Activated CD8-positive, alpha-beta memory T cell treated with anti-CD3 and anti-CD28 coated beads, Interleukin-2, amount 50 U/mL, for 48 hours (primary cell): Measurements from ENCODE around the gene SLC35G2.
"Not testable (repeated sequence)": the region's sequence is repeated elsewhere in the genome, so short reads cannot be mapped to it uniquely, and the experiment has no call there.

Source experiments
- DNase-seq: peaks from one replicate; pipeline ENCODE4 v3.0.0-alpha.2; 2020

Gene SLC35G2

GRCh38 chr3:136818769-136819391 is at the start of gene SLC35G2:
SLC35G2 (plus strand) TSS chr3:136819126; CDS start chr3:136854461, 35,335 bp downstream.
- DNase-seq = peak; percentile 72

GRCh38 chr3:136772709-136773108 is 46.2 kb upstream of the SLC35G2 start:
- DNase-seq = no peak

- no peak for DNase-seq
Observed at GRCh38 chr3:136778865-136779264, 40.1 kb upstream of the SLC35G2 start.

- no peak for DNase-seq
Observed at GRCh38 chr3:136780741-136781140, 38.2 kb upstream of the SLC35G2 start.

- no peak for DNase-seq
Observed at GRCh38 chr3:136783708-136784191, 35.2 kb upstream of the SLC35G2 start.

- no peak for DNase-seq
Observed at GRCh38 chr3:136787349-136787748, 31.6 kb upstream of the SLC35G2 start.

- DNase-seq = no peak
Observed at GRCh38 chr3:136788154-136788553, 30.8 kb upstream of the SLC35G2 start.

- DNase-seq = no peak
Observed at GRCh38 chr3:136789976-136790375, 28.9 kb upstream of the SLC35G2 start.

GRCh38 chr3:136790786-136791185 is 28.1 kb upstream of the SLC35G2 start:
- no peak for DNase-seq

- no peak for DNase-seq
Observed at GRCh38 chr3:136792556-136793330, 26.2 kb upstream of the SLC35G2 start.

GRCh38 chr3:136801146-136801545 is 17.8 kb upstream of the SLC35G2 start:
- DNase-seq = not testable (repeated sequence)

- no peak for DNase-seq
Observed at GRCh38 chr3:136802481-136802996, 16.4 kb upstream of the SLC35G2 start.

- DNase-seq = no peak
Observed at GRCh38 chr3:136804141-136804540, 14.8 kb upstream of the SLC35G2 start.

GRCh38 chr3:136804813-136805212 is 14.1 kb upstream of the SLC35G2 start:
- DNase-seq = no peak

GRCh38 chr3:136805795-136806194 is 13.1 kb upstream of the SLC35G2 start:
- no peak for DNase-seq

- no peak for DNase-seq
Observed at GRCh38 chr3:136811701-136812100, 7.2 kb upstream of the SLC35G2 start.

GRCh38 chr3:136817448-136817847 is 1.5 kb upstream of the SLC35G2 start:
- DNase-seq = no peak

GRCh38 chr3:136818191-136818768 is 646 bp upstream of the SLC35G2 start:
- DNase-seq = peak; percentile 65

- DNase-seq = no peak
Observed at GRCh38 chr3:136819392-136819730, 435 bp downstream of the SLC35G2 start.

GRCh38 chr3:136819731-136820679 is 1.1 kb downstream of the SLC35G2 start:
- DNase-seq = peak; percentile 67

- DNase-seq = no peak
Observed at GRCh38 chr3:136831461-136831860, 12.5 kb downstream of the SLC35G2 start.

- DNase-seq = no peak
Observed at GRCh38 chr3:136835089-136835812, 16.3 kb downstream of the SLC35G2 start.
